Breast epithelium (tissue), 4 donors: ENCODE results near the gene HYLS1. TPM values are rescaled to one million over a fixed set of nuclear protein-coding genes. Genes with fewer than 3 reads are reported as not detected.

Source experiments
- DNase-seq, 2 donors: peaks; one replicate each; pipeline ENCODE4 v3.0.0-alpha.2; 2019; ENCODE audit warnings: low spot score in 2 of 2
- H3K27ac ChIP-seq, 2 donors: fragments of 200-600 bp; sonication (generic) in 1 of 2; one replicate each; pipeline ENCODE4 v1.5.1; 2016 to 2019; ENCODE audit warnings: mild to moderate bottlenecking in 1 of 2
- H3K27me3 ChIP-seq, 2 donors: fragments of 200-600 bp; sonication (generic) in 1 of 2; one replicate each; pipeline versions ENCODE4 v1.5.1 to v1.6.0; 2017 to 2019; ENCODE audit warnings: control low read depth in 1 of 2, mild to moderate bottlenecking in 1 of 2
- H3K36me3 ChIP-seq: fragments of 200-600 bp; one replicate; pipeline ENCODE4 v1.5.1; 2019
- H3K4me1 ChIP-seq, 2 donors: fragments of 200-600 bp; sonication (generic); one replicate each; pipeline ENCODE4 v1.5.1; 2016 to 2019; ENCODE audit warnings: control low read depth in 1 of 2
- H3K4me3 ChIP-seq, 3 donors: fragments of 200-600 bp; sonication (generic); 1 replicate in 2 of 3; 2 replicates in 1 of 3; pipeline ENCODE4 v1.5.1; 2016 to 2019; ENCODE audit warnings: mild to moderate bottlenecking in 3 of 3, moderate library complexity in 2 of 3
- H3K9me3 ChIP-seq, 2 donors: fragments of 200-600 bp; sonication (generic) in 1 of 2; one replicate each; pipeline ENCODE4 v1.5.1; 2016 to 2019; ENCODE audit warnings: control low read depth in 1 of 2
- POLR2A ChIP-seq: fragments of 450-650 bp; IDR thresholded peaks from one replicate; pipeline ENCODE4 v1.6.1; 2016; ENCODE audit warnings: antibody characterized with exemption, mild to moderate bottlenecking, moderate library complexity
- POLR2AphosphoS5 ChIP-seq, 3 donors: sonication (generic); formaldehyde crosslinking; IDR thresholded peaks; one replicate each; pipeline ENCODE4 v1.6.1; 2017; ENCODE audit warnings: antibody characterized with exemption in 3 of 3
- intact Hi-C: fragments of 100-400 bp; cut with DNase I; formaldehyde crosslinking; loops from one replicate; pipeline ENCODE4 v1.15.1; 2023; ENCODE audit warnings: low total_unique reads
- total RNA-seq, 3 donors: library from RNA; depleted of rRNA; stranded (reverse); fragments of >200 nt; gene quantifications; one replicate each; pipeline ENCODE4 v1.1.0, GENCODE V29; 2016
- TF ChIP-seq, protein P1 (sequence below), 3 donors: fragments of 450-650 bp; IDR thresholded peaks; one replicate each; pipeline ENCODE4 v1.5.1; 2016 to 2017; ENCODE audit warnings: antibody characterized with exemption in 3 of 3, mild to moderate bottlenecking in 3 of 3, moderate library complexity in 3 of 3

The HYLS1 gene
- total RNA-seq, 3 donors from 2014 or later = 2.7 to 6.9 (median 3.6) TPM

DNA sequence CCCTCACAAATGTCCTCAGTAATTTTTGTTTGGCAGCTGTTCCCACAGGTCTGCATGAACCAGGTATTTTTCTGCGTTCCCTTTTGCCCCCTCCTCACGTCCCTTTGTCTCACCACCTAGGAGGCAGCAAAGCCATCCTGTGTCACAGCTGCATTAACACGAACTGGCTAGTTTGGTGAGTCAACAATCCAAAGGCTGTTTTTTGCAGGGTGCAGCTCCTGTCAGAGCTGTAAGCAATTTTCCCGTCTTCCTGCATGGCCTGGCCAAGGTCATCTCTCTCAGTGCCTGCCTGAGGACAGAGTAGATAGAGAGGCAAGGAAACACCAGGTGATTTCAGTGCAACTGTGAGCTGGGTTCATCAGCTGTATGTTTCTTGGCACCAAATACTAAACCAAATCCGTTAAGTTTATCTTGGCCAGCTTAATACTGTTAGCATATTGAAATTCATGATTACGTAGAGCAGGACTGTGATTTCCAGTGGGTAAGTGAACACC lies 37.8 kb downstream of the HYLS1 start:
- Histone ChIP-seq H3K9me3 (no peaks in the 10 kb centered on the region), H3K4me1 (no peaks in the 10 kb centered on the region), H3K36me3 (no peaks in the 10 kb centered on the region), H3K4me3 (no peak overlapping the region), H3K27me3 (no peaks in the 10 kb centered on the region), H3K27ac (no peak overlapping the region)
- intact Hi-C loops = no loop called here
- no peak for DNase-seq
- TF ChIP-seq POLR2A = no peak
- no peak for TF ChIP-seq POLR2AphosphoS5 (IDR thresholded peaks at IDR 0.05)
- TF ChIP-seq, protein P1, sequence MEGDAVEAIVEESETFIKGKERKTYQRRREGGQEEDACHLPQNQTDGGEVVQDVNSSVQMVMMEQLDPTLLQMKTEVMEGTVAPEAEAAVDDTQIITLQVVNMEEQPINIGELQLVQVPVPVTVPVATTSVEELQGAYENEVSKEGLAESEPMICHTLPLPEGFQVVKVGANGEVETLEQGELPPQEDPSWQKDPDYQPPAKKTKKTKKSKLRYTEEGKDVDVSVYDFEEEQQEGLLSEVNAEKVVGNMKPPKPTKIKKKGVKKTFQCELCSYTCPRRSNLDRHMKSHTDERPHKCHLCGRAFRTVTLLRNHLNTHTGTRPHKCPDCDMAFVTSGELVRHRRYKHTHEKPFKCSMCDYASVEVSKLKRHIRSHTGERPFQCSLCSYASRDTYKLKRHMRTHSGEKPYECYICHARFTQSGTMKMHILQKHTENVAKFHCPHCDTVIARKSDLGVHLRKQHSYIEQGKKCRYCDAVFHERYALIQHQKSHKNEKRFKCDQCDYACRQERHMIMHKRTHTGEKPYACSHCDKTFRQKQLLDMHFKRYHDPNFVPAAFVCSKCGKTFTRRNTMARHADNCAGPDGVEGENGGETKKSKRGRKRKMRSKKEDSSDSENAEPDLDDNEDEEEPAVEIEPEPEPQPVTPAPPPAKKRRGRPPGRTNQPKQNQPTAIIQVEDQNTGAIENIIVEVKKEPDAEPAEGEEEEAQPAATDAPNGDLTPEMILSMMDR (IDR thresholded peaks at IDR 0.05) = no peak

- TF ChIP-seq, protein P1 (IDR thresholded peaks at IDR 0.05) = no peak
- no peak for TF ChIP-seq POLR2A
- TF ChIP-seq POLR2AphosphoS5 (IDR thresholded peaks at IDR 0.05) = no peak
- Histone ChIP-seq H3K27me3 (no peaks in the 10 kb centered on the region), H3K4me1 (no peaks in the 10 kb centered on the region), H3K27ac (no peak overlapping the region), H3K4me3 (no peak overlapping the region), H3K9me3 (no peaks in the 10 kb centered on the region), H3K36me3 (no peaks in the 10 kb centered on the region)
- no peak for DNase-seq
- intact Hi-C loops = no loop called here
These were observed 38.3 kb downstream of the HYLS1 start for GRCh38 chr11:125925804-125926203.

DNA sequence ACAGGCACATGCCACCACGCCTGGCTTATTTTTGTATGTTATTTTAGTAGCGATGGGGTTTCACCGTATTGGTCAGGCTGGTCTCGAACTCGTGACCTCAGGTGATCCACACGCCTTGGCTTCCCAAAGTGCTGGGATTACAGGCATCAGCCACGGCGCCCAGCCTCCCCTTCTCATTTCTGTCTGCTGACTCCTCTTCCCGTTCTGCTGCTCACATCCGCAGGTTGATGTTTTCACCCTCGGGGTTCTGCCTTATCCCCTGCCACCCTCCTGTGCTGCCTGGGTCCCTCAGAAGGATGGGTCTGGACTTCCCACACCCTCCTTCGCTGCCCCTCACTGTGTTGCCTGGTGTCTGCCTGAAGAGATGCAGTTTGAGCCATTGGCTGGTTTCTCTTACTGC lies 39.2 kb downstream of the HYLS1 start:
- no peak overlapping the region for H3K27ac ChIP-seq
- no peak overlapping the region for H3K4me3 ChIP-seq
- H3K36me3 ChIP-seq = no peaks in the 10 kb centered on the region
- no peaks in the 10 kb centered on the region for H3K4me1 ChIP-seq
- no peak for DNase-seq
- intact Hi-C loops = no loop called here
- no peaks in the 10 kb centered on the region for H3K9me3 ChIP-seq
- H3K27me3 ChIP-seq = no peaks in the 10 kb centered on the region
- TF ChIP-seq POLR2A = no peak

DNA sequence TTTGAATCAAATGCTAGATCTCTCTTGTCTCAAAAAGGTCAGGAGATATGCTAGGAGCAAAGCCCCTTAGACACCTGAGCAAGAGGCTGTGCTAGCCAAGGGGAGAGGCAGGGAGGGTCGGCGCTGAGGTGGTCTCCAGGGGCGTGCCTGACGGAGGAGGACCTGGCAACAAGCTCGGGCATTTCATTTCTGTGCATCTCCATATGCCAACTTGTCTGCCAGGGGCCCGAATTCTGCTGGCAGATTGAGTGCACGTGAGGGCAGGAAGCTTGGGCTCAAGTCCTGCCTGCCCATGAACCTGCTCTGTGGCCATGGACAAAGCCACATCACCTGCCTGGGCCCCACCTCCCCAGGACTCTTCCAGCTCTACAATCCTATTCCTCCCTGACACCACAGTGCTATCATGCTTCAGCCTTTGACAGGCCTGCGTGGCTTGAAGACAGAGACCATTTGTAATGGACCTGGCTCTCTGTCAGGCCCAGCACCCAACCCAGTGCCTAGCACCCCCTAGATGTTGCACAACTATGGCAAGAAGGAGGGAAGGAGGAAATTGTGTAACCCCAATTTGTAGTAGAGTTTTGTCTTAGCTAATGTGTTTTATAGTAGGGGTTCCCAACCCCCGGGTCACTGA lies 42.1 kb downstream of the HYLS1 start:
- no peak for DNase-seq
- Histone ChIP-seq H3K4me1 (no peaks in the 10 kb centered on the region), H3K27ac (no peak overlapping the region), H3K9me3 (no peaks in the 10 kb centered on the region), H3K4me3 (no peak overlapping the region), H3K27me3 (no peaks in the 10 kb centered on the region), H3K36me3 (no peaks in the 10 kb centered on the region)
- TF ChIP-seq, protein P1 (IDR thresholded peaks at IDR 0.05) = no peak
- TF ChIP-seq POLR2A (no peak), POLR2AphosphoS5 (IDR thresholded peaks at IDR 0.05) (no peak)
- intact Hi-C loops = loop anchor here (5.0 kb wide), 1 partner anchor 772 kb away; no protein-coding TSS in a partner anchor

- Histone ChIP-seq H3K27ac (no peak overlapping the region), H3K4me3 (no peak overlapping the region), H3K9me3 (no peaks in the 10 kb centered on the region), H3K27me3 (no peaks in the 10 kb centered on the region), H3K36me3 (no peaks in the 10 kb centered on the region), H3K4me1 (no peaks in the 10 kb centered on the region)
- no peak for TF ChIP-seq POLR2AphosphoS5 (IDR thresholded peaks at IDR 0.05)
- TF ChIP-seq, protein P1 (IDR thresholded peaks at IDR 0.05) = no peak
- intact Hi-C loops = loop anchor here (5.0 kb wide), 1 partner anchor 773 kb away; no protein-coding TSS in a partner anchor
- DNase-seq = no peak
These were observed 42.6 kb downstream of the HYLS1 start for GRCh38 chr11:125930076-125930450.
